Psoas muscle (tissue), 8 donors: Measurements from ENCODE around the gene BBS9. TPM values are rescaled to one million over a fixed set of nuclear protein-coding genes. Genes with fewer than 3 reads are reported as not detected.

Experiments
- ATAC-seq, 4 donors: fragments of 200-7000 bp; cut with Tn5 transposase; one replicate each; pipeline ENCODE4 v1.9.1; 2020; ENCODE audit warnings: moderate library complexity in 3 of 4, mild to moderate bottlenecking in 2 of 4
- DNase-seq, 2 donors: peaks; one replicate each; pipeline ENCODE4 v3.0.0-alpha.2; 2020
- H3K27ac ChIP-seq: fragments of 200-600 bp; one replicate; pipeline ENCODE4 v1.8.0; 2022
- H3K27me3 ChIP-seq, 3 donors: fragments of 200-600 bp in 1 of 3; one replicate each; pipeline versions ENCODE4 v1.6.1 to v1.8.0; 2013 to 2022; ENCODE audit warnings: low read length in 2 of 3, mild to moderate bottlenecking in 2 of 3, moderate library complexity in 1 of 3; ENCODE audit not compliant: insufficient read depth in 3 of 3
- H3K36me3 ChIP-seq, 2 donors: fragments of 200-600 bp in 1 of 2; one replicate each; pipeline versions ENCODE4 v1.6.1 to v1.8.0; 2013 to 2022; ENCODE audit warnings: low read depth in 1 of 2, mild to moderate bottlenecking in 1 of 2, moderate library complexity in 1 of 2; ENCODE audit not compliant: insufficient read depth in 1 of 2
- H3K4me1 ChIP-seq: fragments of 200-600 bp; one replicate; pipeline ENCODE4 v1.8.0; 2022
- H3K4me3 ChIP-seq: fragments of 200-600 bp; one replicate; pipeline ENCODE4 v1.8.0; 2022; ENCODE audit warnings: mild to moderate bottlenecking
- H3K9me3 ChIP-seq: fragments of 200-600 bp; one replicate; pipeline ENCODE4 v1.8.0; 2022
- WGBS, 3 donors: extraction: QIAGEN DNeasy Blood & Tissue Kit; methylation state at CpG; one replicate each; pipeline versions ENCODE4 v1.1.6 to v1.1.7; 2013; 5-methylcytosine and 5-hydroxymethylcytosine counted together
- intact Hi-C, 2 donors: fragments of 100-400 bp; cut with DNase I; formaldehyde crosslinking; loops; one replicate each; pipeline versions ENCODE4 v1.11.0 to v1.14.2; 2022
- polyA plus RNA-seq, 3 donors: library from polyadenylated mRNA; stranded (reverse); fragments of 200-250 nt; gene quantifications; one replicate each; pipeline ENCODE4 v1.2.3, GENCODE V29; 2013
- total RNA-seq, 4 donors: library from RNA; stranded (reverse); fragmentation: NEBNext Ultra II Directional in 2 of 4; extraction: Animal tissue kit (Norgen Biotek cat#: 25700) in 2 of 4; gene quantifications; one replicate each; pipeline versions ENCODE4 v1.2.1 to v1.2.4, GENCODE V29; 2021 to 2023
- TF ChIP-seq, protein P1 (sequence below): fragments of 200-600 bp; IDR thresholded peaks from one replicate; pipeline ENCODE4 v1.8.0; 2022; ENCODE audit warnings: antibody characterized with exemption
- donor health status: healthy with polysubstance abuse.
- donor health status: DM: no; HTN: no; CAD: no; lungs with moderate emphysema.
- donor health status: Bipolar disorder and iron deficiency.
- donor health status: healthy.
- donor health status: DM: yes; HTN: yes; CAD: no.
- donor health status: DM: no; HTN: no; CAD: no.
- donor health status: DM: no; HTN: no; CAD: no.
- donor health status: DM: yes; HTN: yes; CAD: no.

BBS9 gene
- total and polyA plus RNA-seq, 7 donors, result 2.7 to 7.3 (median 4.1) TPM

DNA sequence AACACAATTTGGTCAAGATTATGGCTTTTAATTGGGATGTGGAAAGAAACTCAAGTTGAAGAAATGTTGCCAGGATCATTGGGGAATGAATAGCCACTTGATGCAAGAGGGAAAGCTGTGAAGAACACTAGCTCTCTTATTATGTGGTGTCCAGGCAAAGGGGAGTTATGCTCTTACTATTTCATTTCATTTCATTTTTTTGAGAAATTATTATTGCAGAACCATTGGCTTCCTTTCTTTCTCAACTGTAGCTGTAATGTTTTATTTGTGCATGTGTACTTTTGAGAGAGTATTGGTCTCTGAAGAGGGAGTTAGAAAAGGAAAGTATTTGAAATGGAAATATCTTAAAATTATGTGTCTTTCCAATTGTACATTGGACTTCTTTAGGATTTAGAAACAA lies 463.4 kb downstream of the BBS9 start:
- H3K27ac ChIP-seq, result no peak overlapping the region

DNA sequence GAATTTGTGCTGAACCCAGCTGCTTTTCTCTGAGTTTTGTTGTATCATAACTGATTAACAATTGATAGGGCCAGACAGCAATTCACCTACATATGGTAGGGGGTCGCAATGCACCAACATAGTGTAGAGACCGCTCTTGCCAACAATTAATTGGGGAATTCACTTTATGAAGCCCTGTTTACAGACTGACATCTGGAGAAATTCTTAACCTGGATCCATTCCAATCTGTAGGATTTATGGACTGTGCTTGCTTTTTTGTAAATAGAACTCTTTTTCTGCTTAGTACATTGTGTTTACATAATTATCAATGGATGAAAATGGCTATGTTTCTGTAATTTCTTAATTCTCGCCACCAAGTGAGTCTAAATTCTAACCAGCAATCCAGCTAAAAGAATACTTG lies 464.2 kb downstream of the BBS9 start:
- H3K27me3 ChIP-seq, result no peaks in the 10 kb centered on the region
- ATAC-seq (no peak), DNase-seq (no peak)
- no peaks in the 10 kb centered on the region for H3K36me3 ChIP-seq
- no peak overlapping the region for H3K27ac ChIP-seq
- no peak overlapping the region for H3K4me3 ChIP-seq
- no peaks in the 10 kb centered on the region for H3K4me1 ChIP-seq
- TF ChIP-seq, protein P1, sequence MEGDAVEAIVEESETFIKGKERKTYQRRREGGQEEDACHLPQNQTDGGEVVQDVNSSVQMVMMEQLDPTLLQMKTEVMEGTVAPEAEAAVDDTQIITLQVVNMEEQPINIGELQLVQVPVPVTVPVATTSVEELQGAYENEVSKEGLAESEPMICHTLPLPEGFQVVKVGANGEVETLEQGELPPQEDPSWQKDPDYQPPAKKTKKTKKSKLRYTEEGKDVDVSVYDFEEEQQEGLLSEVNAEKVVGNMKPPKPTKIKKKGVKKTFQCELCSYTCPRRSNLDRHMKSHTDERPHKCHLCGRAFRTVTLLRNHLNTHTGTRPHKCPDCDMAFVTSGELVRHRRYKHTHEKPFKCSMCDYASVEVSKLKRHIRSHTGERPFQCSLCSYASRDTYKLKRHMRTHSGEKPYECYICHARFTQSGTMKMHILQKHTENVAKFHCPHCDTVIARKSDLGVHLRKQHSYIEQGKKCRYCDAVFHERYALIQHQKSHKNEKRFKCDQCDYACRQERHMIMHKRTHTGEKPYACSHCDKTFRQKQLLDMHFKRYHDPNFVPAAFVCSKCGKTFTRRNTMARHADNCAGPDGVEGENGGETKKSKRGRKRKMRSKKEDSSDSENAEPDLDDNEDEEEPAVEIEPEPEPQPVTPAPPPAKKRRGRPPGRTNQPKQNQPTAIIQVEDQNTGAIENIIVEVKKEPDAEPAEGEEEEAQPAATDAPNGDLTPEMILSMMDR, result no peak
- no peaks in the 10 kb centered on the region for H3K9me3 ChIP-seq
- 68 to 73% (median 68%) methylated on average over 3 of the region's 3 CpGs for WGBS, 3 donors
- intact Hi-C loops, result no loop called here

More for the DNA sequence above, 463.4 kb downstream of the BBS9 start:
- no peak overlapping the region for H3K4me3 ChIP-seq
- no peaks in the 10 kb centered on the region for H3K27me3 ChIP-seq
- H3K4me1 ChIP-seq, result no peaks in the 10 kb centered on the region
- ATAC-seq (no peak), DNase-seq (no peak)
- no peaks in the 10 kb centered on the region for H3K9me3 ChIP-seq
- no peaks in the 10 kb centered on the region for H3K36me3 ChIP-seq
- intact Hi-C loops, result no loop called here
- TF ChIP-seq, protein P1, result no peak

DNA sequence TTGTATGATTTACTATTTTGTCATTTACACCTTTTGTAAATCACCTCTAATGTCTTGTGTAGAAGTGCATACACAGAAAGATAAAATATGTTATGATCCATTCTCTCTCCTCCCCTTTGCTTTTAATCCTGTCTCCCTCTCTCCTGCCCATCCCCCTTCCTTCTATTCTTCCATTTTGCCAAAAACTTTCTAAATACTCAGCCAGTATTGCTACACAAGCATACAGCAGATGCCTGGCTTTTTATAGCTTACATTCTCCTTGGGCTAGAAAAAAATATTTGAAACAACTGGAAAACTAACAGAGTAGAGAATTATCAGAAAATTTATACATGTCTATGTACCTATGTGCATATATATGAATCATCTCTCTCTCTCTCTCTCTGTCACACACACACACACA lies 467.3 kb downstream of the BBS9 start:
- Histone ChIP-seq H3K36me3 (no peaks in the 10 kb centered on the region), H3K9me3 (no peaks in the 10 kb centered on the region), H3K4me3 (no peak overlapping the region), H3K27ac (no peak overlapping the region), H3K4me1 (no peaks in the 10 kb centered on the region), H3K27me3 (no peaks in the 10 kb centered on the region)
- no peak for DNase-seq
- ATAC-seq, result no peak
- intact Hi-C loops, result no loop called here
- TF ChIP-seq, protein P1, result no peak

DNA sequence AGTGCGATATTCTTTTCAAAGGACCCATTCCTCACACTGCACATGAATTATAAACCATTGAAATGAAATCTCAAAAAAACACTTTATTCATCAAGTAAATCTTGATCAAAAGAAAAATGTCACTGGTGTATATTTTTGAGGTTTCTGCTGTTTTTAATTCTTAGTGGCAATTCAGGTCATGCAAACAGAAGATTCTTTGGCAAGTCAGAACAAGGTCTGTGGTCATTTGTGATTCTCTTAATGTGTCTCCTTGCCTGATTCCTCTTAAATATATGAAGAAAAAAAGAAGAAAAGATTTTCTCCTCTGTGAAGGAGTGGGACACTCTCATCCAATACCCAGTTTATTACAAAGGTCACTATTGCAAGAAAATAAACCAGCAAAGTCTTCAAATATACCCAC lies 467.8 kb downstream of the BBS9 start:
- H3K4me3 ChIP-seq, result no peak overlapping the region
- ATAC-seq (no peak), DNase-seq (no peak)
- no peaks in the 10 kb centered on the region for H3K27me3 ChIP-seq
- whole genome bisulfite sequencing, 3 donors, result 90 to 100% (median 94%) methylated on average over 1 of the region's 1 CpG
- no peak overlapping the region for H3K27ac ChIP-seq
- TF ChIP-seq, protein P1, result no peak
- no peaks in the 10 kb centered on the region for H3K4me1 ChIP-seq
- H3K9me3 ChIP-seq, result no peaks in the 10 kb centered on the region
- intact Hi-C loops, result no loop called here
- no peaks in the 10 kb centered on the region for H3K36me3 ChIP-seq

DNA sequence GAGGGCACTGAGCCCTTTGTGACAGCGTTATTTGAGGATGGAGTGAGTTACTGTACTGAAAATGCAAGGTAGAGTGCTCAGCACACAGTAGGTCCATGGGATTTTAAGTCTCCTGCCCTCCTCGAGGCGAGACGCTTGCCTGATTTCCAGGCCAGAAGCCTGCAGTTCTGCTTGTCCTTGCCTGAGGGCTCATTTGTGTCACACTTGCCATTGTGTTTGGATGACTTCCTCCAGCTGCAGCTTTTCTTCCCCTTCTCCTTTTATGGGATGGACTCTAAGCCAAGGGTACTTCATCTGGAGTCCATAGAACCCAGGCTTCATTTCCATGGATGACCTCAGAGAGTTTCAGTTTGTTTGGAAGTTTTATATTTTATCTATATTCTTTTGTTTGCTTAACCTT lies 471.7 kb downstream of the BBS9 start:
- Histone ChIP-seq H3K9me3 (no peaks in the 10 kb centered on the region), H3K4me1 (no peaks in the 10 kb centered on the region), H3K36me3 (no peaks in the 10 kb centered on the region), H3K27ac (no peak overlapping the region), H3K27me3 (no peaks in the 10 kb centered on the region), H3K4me3 (no peak overlapping the region)
- DNase-seq, result no peak
- intact Hi-C loops, result no loop called here
- WGBS, 3 donors, result 84 to 90% (median 84%) methylated on average over 4 of the region's 4 CpGs
- TF ChIP-seq, protein P1, result no peak
- no peak for ATAC-seq
